ENCODE results near the gene PIAS4.

The PIAS4 gene

GRCh38 chr19:4023600-4024398 is 16.3 kb downstream of the PIAS4 start:
- DNase-seq, result no peak

GRCh38 chr19:4025317-4025716 is 17.8 kb downstream of the PIAS4 start:
- DNase-seq, result no peak

GRCh38 chr19:4027146-4027545 is 19.6 kb downstream of the PIAS4 start:
- no peak for DNase-seq

GRCh38 chr19:4028334-4029246 is 21.1 kb downstream of the PIAS4 start:
- no peak for DNase-seq

GRCh38 chr19:4029247-4029614 is 21.7 kb downstream of the PIAS4 start:
- no peak for DNase-seq

GRCh38 chr19:4030552-4030951 is 23.0 kb downstream of the PIAS4 start:
- no peak for DNase-seq

- DNase-seq, result no peak
These were observed 23.4 kb downstream of the PIAS4 start for GRCh38 chr19:4030981-4031380.

GRCh38 chr19:4031420-4031819 is 23.9 kb downstream of the PIAS4 start:
- DNase-seq, result no peak

- DNase-seq, result no peak
These were observed 24.9 kb downstream of the PIAS4 start for GRCh38 chr19:4032436-4032835.

- DNase-seq, result no peak
These were observed 25.8 kb downstream of the PIAS4 start for GRCh38 chr19:4033028-4033956.

GRCh38 chr19:4034048-4035017 is 26.8 kb downstream of the PIAS4 start:
- no peak for DNase-seq

GRCh38 chr19:4035018-4035566 is 27.6 kb downstream of the PIAS4 start:
- no peak for DNase-seq

- DNase-seq, result no peak
These were observed 28.0 kb downstream of the PIAS4 start for GRCh38 chr19:4035582-4035981.

GRCh38 chr19:4036576-4037300 is 29.2 kb downstream of the PIAS4 start:
- no peak for DNase-seq

GRCh38 chr19:4037301-4037949 is 29.9 kb downstream of the PIAS4 start:
- no peak for DNase-seq

GRCh38 chr19:4038057-4038456 is 30.5 kb downstream of the PIAS4 start:
- DNase-seq, result no peak

- no peak for DNase-seq
These were observed 31.3 kb downstream of the PIAS4 start for GRCh38 chr19:4038661-4039423.

- DNase-seq, result no peak
These were observed 34.7 kb downstream of the PIAS4 start for GRCh38 chr19:4042064-4042730.

- no peak for DNase-seq
These were observed 35.2 kb downstream of the PIAS4 start for GRCh38 chr19:4042731-4043082.

Data from activated naive CD4-positive, alpha-beta T cell treated with Interleukin-2 at 50 U/mL for 16 hours (primary cell).